Measurements from ENCODE around the gene HTR3D.
"Not testable (repeated sequence)": the region's sequence is repeated elsewhere in the genome, so short reads cannot be mapped to it uniquely, and the experiment has no call there.

HTR3D gene

GRCh38 chr3:184071142-184071541 lies 39.6 kb downstream of the HTR3D start:
- DNase-seq: not testable (repeated sequence)

GRCh38 chr3:184073621-184074020 lies 42.1 kb downstream of the HTR3D start:
- DNase-seq: no peak

- no peak for DNase-seq
Observed at GRCh38 chr3:184075901-184076300, 44.4 kb downstream of the HTR3D start.

GRCh38 chr3:184077881-184078280 lies 46.3 kb downstream of the HTR3D start:
- DNase-seq: no peak

GRCh38 chr3:184078851-184079250 lies 47.3 kb downstream of the HTR3D start:
- no peak for DNase-seq

- no peak for DNase-seq
Observed at GRCh38 chr3:184081116-184081830, 49.7 kb downstream of the HTR3D start.

GRCh38 chr3:184082034-184082433 lies 50.5 kb downstream of the HTR3D start:
- no peak for DNase-seq

- no peak for DNase-seq
Observed at GRCh38 chr3:184082465-184082864, 50.9 kb downstream of the HTR3D start.

- no peak for DNase-seq
Observed at GRCh38 chr3:184085389-184085852, 53.9 kb downstream of the HTR3D start.
